AG04449 (cell line): Measurements from ENCODE around the gene OTUD1.

Experiments used
- CTCF ChIA-PET: fragments of 350-600 bp; formaldehyde crosslinking; extraction: SDS; loops from one replicate; lab custom pipeline; 2021; ENCODE audit warnings: antibody characterized with exemption; lab: Yijun Ruan, JAX
- POLR2A ChIA-PET: fragments of 400-600, 350-600 bp; formaldehyde crosslinking; extraction: SDS; loops from one replicate; lab custom pipeline; 2020; ENCODE audit warnings: antibody characterized with exemption, inconsistent platforms; lab: Yijun Ruan, JAX
- DNase-seq: peaks from one replicate; pipeline ENCODE4 v3.0.0-alpha.2; 2010; ENCODE audit warnings: low read depth, low spot score
- H3K4me3 ChIP-seq: 2 replicates; pipeline ENCODE4 v1.5.1; 2011; ENCODE audit warnings: low read depth, mild to moderate bottlenecking, control low read depth, low read length
- CTCF ChIP-seq: IDR thresholded peaks from one replicate; pipeline ENCODE4 v1.5.1; 2011; ENCODE audit warnings: mild to moderate bottlenecking, moderate library complexity, low read length, control low read depth, inconsistent platforms; ENCODE audit not compliant: insufficient read depth; ENCODE audit errors: missing control alignments

Gene OTUD1

GRCh38 chr10:23439452-23439960 is 631 bp downstream of the OTUD1 start:
- DNase-seq, result no peak
- no peak for TF ChIP-seq CTCF
- H3K4me3 ChIP-seq, result peak overlapping the region; percentile 68
- POLR2A ChIA-PET, result interaction anchor here (1.0 to 1.7 kb wide), 2 partner anchors 39 to 107 kb away, joined by 3 to 5 read pairs; no protein-coding TSS in a partner anchor
- CTCF ChIA-PET, result interaction anchor here (1.0 to 2.1 kb wide), 3 partner anchors 9 to 124 kb away, joined by 3 to 7 read pairs (median 3); no protein-coding TSS in a partner anchor

- DNase-seq, result no peak
- H3K4me3 ChIP-seq, result peak overlapping the region; percentile 68
- POLR2A ChIA-PET, result no interaction called here
- no peak for TF ChIP-seq CTCF
- CTCF ChIA-PET, result interaction anchor here (1.0 to 2.1 kb wide), 4 partner anchors 8 to 125 kb away, joined by 3 to 7 read pairs (median 3); no protein-coding TSS in a partner anchor
Measured at GRCh38 chr10:23439961-23440889, 1.4 kb downstream of the OTUD1 start.

GRCh38 chr10:23441251-23441650 is 2.4 kb downstream of the OTUD1 start:
- TF ChIP-seq CTCF, result no peak
- POLR2A ChIA-PET, result no interaction called here
- CTCF ChIA-PET, result interaction anchor here (1.1 kb wide), 1 partner anchor 125 kb away, joined by 3 read pairs; no protein-coding TSS in a partner anchor
- peak overlapping the region; percentile 68 for H3K4me3 ChIP-seq
- no peak for DNase-seq

GRCh38 chr10:23442936-23443335 is 4.1 kb downstream of the OTUD1 start:
- H3K4me3 ChIP-seq, result no peak overlapping the region
- CTCF ChIA-PET, result interaction anchor here (1.0 to 1.8 kb wide), 3 partner anchors 10 to 1113 kb away, joined by 3 to 10 read pairs (median 3); no protein-coding TSS in a partner anchor
- POLR2A ChIA-PET, result no interaction called here

GRCh38 chr10:23445591-23445990 is 6.7 kb downstream of the OTUD1 start:
- ChIA-PET POLR2A (interaction anchor here (0.7 kb wide), 1 partner anchor 37 kb away, joined by 4 read pairs; no protein-coding TSS in a partner anchor), CTCF (interaction anchor here (0.9 kb wide), 1 partner anchor 129 kb away, joined by 3 read pairs; no protein-coding TSS in a partner anchor)
- no peak overlapping the region for H3K4me3 ChIP-seq
- no peak for TF ChIP-seq CTCF
- no peak for DNase-seq

More at GRCh38 chr10:23442936-23443335, 4.1 kb downstream of the OTUD1 start:
- no peak for DNase-seq
- TF ChIP-seq CTCF, result no peak
